Measurements from ENCODE around the gene EHMT1.

The EHMT1 gene

DNA sequence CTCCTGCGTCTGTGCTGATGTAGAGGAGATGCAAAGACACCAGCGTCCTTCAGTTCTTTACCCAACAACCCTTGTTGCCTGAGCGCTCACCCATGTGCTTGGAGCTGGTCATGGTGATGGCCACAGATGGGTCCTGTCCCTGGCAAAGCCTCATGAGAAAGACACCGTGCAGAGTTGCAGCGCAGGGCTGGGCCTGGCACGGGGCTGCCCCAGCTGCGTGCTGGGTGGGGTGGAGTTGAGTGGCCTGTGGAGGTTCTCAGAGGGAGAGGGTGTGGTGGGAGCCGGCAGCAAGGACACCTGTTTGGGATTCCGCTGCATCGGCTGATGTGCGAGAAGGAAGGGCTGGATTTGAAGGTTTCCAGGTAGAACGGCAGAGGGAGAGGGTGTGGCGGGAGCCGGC, 133.6 kb downstream of the EHMT1 start:
- no peak for DNase-seq (ENCODE audit: low read depth)
- TF ChIP-seq, protein P1, sequence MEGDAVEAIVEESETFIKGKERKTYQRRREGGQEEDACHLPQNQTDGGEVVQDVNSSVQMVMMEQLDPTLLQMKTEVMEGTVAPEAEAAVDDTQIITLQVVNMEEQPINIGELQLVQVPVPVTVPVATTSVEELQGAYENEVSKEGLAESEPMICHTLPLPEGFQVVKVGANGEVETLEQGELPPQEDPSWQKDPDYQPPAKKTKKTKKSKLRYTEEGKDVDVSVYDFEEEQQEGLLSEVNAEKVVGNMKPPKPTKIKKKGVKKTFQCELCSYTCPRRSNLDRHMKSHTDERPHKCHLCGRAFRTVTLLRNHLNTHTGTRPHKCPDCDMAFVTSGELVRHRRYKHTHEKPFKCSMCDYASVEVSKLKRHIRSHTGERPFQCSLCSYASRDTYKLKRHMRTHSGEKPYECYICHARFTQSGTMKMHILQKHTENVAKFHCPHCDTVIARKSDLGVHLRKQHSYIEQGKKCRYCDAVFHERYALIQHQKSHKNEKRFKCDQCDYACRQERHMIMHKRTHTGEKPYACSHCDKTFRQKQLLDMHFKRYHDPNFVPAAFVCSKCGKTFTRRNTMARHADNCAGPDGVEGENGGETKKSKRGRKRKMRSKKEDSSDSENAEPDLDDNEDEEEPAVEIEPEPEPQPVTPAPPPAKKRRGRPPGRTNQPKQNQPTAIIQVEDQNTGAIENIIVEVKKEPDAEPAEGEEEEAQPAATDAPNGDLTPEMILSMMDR (conservative IDR thresholded peaks at IDR 0.05; ENCODE audit: low read length), result no peak

DNA sequence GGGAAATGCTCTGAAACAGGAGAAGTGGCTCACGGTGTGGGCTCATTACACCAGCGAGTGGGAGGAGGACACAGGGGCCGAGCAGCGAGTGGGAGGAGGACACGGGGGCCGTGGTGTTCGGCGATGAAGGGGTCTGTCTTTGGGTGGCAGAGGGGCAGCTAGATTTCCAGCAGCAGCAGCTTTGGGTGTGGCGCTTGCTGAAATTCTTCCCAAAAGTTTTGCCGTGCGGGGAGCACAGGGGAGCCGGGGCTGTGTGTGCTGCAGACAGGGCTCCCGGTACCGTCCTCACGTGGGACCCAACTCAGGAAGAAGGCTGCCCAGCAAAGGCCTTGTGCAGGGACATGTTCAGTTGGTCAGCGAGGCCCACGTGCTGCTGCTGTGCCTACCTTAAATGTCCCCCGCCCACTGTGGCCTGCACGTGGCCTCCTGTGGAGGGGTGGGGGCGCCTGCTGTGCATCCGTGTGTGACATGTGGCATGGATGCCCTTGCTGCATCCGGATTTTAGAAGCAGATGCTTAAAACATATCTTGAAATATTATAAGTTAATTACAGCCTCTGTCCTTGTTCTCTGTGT, 134.5 kb downstream of the EHMT1 start:
- TF ChIP-seq, protein P1 (conservative IDR thresholded peaks at IDR 0.05; ENCODE audit: low read length), result no peak

More for the DNA sequence above, 133.6 kb downstream of the EHMT1 start:
- H3K4me3 ChIP-seq (ENCODE audit: low read length), result no peak overlapping the region

DNA sequence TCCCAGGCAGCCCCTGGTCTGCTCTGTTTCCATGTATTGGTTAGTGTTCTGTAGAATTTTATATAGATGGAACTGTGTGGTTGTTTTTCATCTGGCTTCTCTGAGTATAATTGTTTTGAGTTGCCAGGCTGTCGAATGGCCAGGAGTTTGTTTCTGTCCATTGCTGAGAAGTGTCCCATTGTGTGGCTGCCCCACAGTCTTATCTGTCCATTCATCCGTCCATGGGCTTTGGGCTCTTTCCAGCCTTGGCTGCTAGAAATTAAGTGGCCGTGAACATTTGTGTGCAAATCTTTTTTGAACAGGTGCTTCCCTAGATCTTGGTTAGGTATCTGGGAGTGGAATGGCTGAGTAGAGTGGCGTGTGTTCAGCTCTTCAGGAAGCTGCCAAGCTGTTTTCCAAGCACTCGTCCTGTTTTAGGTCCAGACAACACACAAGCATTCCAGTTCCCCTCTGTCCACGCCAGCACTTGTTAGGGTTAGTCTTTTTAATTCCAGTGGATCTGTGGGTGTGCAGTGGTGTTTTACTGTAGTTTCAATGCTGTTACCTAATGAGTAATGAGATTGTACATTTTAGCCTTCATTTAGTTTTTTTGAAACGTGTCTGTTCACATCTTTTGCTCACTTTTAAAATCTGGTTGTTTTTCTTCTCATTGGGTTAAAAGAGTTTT, 136.6 kb downstream of the EHMT1 start:
- H3K4me3 ChIP-seq (ENCODE audit: low read length), result no peak overlapping the region
- TF ChIP-seq, protein P1 (conservative IDR thresholded peaks at IDR 0.05; ENCODE audit: low read length), result no peak
- no peak for DNase-seq (ENCODE audit: low read depth)

More for the DNA sequence above, 134.5 kb downstream of the EHMT1 start:
- DNase-seq (ENCODE audit: low read depth), result no peak
- no peak overlapping the region for H3K4me3 ChIP-seq (ENCODE audit: low read length)

DNA sequence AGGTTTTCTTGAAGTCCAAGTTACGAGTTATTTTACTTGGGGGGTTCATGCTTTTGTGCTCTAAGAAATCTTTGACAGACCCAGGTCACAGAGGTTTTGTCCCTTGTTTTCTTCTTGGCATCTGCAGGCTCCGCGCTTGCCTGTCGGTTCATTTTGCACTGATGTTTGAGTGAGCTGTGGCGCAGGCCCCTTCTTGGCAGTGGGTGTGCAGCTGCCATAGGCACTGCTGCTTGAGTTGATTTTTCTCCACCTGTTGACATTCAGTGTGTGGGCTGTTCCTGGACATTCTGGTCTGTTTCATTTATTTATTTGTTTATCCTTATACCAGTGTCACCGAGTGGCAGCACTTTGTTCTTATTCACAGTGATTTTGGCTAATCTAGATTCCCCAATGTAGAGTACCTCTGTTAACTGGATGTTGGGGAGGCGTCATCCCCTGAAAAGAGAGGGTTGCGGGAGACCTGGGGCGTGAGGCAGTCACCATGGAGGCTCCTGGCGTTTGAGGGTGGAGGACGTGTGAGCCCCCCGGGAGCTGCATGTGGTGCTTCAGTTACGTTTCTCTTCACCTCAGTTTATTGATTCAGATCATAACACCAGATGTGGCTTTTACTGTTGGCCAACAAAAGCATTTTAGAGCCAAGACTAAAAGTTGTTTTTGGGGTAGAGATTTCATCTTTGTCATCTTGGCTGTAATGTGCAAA, 137.4 kb downstream of the EHMT1 start:
- TF ChIP-seq, protein P1 (conservative IDR thresholded peaks at IDR 0.05; ENCODE audit: low read length), result no peak
- H3K4me3 ChIP-seq (ENCODE audit: low read length), result no peak overlapping the region
- DNase-seq (ENCODE audit: low read depth), result peak; percentile 18

DNA sequence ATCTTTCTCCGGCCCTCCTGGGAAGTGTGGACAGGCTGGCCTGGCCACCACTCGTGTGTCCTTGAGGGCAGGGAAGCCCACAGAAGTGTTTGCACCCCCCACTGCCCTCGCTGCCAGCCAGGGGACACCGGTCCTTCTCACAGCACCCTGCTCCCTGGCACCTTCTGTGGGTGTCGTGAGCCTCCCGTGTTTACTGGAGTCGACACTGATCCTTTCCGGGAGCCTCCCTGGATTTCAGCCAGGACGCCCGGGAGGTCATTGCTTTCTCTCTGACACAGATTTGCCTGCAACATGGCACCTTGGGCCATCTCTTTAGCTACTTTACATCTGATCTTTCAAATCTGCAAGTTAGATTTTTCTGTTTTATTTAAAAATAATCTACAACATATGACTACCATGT, 138.3 kb downstream of the EHMT1 start:
- no peak overlapping the region for H3K4me3 ChIP-seq (ENCODE audit: low read length)
- TF ChIP-seq, protein P1 (conservative IDR thresholded peaks at IDR 0.05; ENCODE audit: low read length), result no peak
- no peak for DNase-seq (ENCODE audit: low read depth)

DNA sequence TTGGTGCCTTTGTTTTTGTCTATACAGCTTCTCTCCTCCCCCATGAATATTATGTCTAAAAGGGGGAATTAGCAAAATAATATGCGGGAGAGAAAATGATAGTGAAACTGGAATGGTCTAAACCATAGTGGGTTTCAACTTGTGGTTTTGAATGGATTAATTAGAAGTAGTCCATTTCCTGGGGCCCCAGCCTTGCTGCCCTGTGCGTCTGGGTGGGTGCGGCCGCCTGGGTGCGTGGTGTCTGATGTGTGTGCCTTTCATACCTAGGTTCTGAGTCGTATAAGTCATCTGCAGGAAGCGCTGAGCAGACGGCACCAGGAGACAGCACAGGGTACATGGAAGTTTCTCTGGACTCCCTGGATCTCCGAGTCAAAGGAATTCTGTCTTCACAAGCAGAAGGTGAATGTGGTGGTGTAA, 138.8 kb downstream of the EHMT1 start:
- TF ChIP-seq, protein P1 (conservative IDR thresholded peaks at IDR 0.05; ENCODE audit: low read length), result no peak
- DNase-seq (ENCODE audit: low read depth), result peak; percentile 84
- no peak overlapping the region for H3K4me3 ChIP-seq (ENCODE audit: low read length)
